UCSD-AML1 (cell line): ENCODE data around the gene SV2C.
"Not testable (repeated sequence)": the region's sequence is repeated elsewhere in the genome, so short reads cannot be mapped to it uniquely, and the experiment has no call there.

Experiments used
- DNase-seq: peaks from one replicate; lab custom pipeline; 2025; ENCODE audit not compliant: unreplicated experiment; lab: John Stamatoyannopoulos, UW

SV2C gene

GRCh38 chr5:76334574-76334973 lies 251.4 kb downstream of the SV2C start:
- DNase-seq, result no peak

- not testable (repeated sequence) for DNase-seq
Observed at GRCh38 chr5:76335451-76335850, 252.3 kb downstream of the SV2C start.

GRCh38 chr5:76336253-76336809 lies 253.1 kb downstream of the SV2C start:
- not testable (repeated sequence) for DNase-seq

GRCh38 chr5:76337953-76338451 lies 254.8 kb downstream of the SV2C start:
- peak; percentile 40 for DNase-seq

GRCh38 chr5:76339919-76340318 lies 256.7 kb downstream of the SV2C start:
- DNase-seq, result no peak

GRCh38 chr5:76341651-76342334 lies 258.6 kb downstream of the SV2C start:
- DNase-seq, result peak; percentile 60

GRCh38 chr5:76342474-76342873 lies 259.3 kb downstream of the SV2C start:
- DNase-seq, result no peak

- no peak for DNase-seq
Observed at GRCh38 chr5:76345582-76345981, 262.4 kb downstream of the SV2C start.

- no peak for DNase-seq
Observed at GRCh38 chr5:76351176-76351575, 268.0 kb downstream of the SV2C start.

GRCh38 chr5:76351577-76351976 lies 268.4 kb downstream of the SV2C start:
- no peak for DNase-seq

- DNase-seq, result no peak
Observed at GRCh38 chr5:76356887-76357286, 273.7 kb downstream of the SV2C start.

GRCh38 chr5:76363352-76364225 lies 280.4 kb downstream of the SV2C start:
- no peak for DNase-seq

GRCh38 chr5:76364226-76364589 lies 281.0 kb downstream of the SV2C start:
- no peak for DNase-seq

- DNase-seq, result no peak
Observed at GRCh38 chr5:76365561-76365960, 282.4 kb downstream of the SV2C start.

- no peak for DNase-seq
Observed at GRCh38 chr5:76366596-76366995, 283.4 kb downstream of the SV2C start.

GRCh38 chr5:76367623-76368371 lies 284.6 kb downstream of the SV2C start:
- no peak for DNase-seq

GRCh38 chr5:76368941-76369340 lies 285.8 kb downstream of the SV2C start:
- no peak for DNase-seq

GRCh38 chr5:76369668-76370067 lies 286.5 kb downstream of the SV2C start:
- DNase-seq, result not testable (repeated sequence)

- no peak for DNase-seq
Observed at GRCh38 chr5:76371960-76372322, 288.8 kb downstream of the SV2C start.

- peak; percentile 34 for DNase-seq
Observed at GRCh38 chr5:76372323-76373054, 289.3 kb downstream of the SV2C start.
